ENCODE results near the gene CLK4.

The CLK4 gene

GRCh38 chr5:178626484-178627258, at the start of gene CLK4:
Gene CLK4, minus strand, starts transcription at chr5:178627050. Its CDS starts 3,634 bp downstream, at chr5:178623416.
- peak; percentile 98 for DNase-seq

- no peak for DNase-seq
Measured at GRCh38 chr5:178675922-178676321, 49.1 kb upstream of the CLK4 start.

GRCh38 chr5:178674334-178674733, 47.5 kb upstream of the CLK4 start:
- no peak for DNase-seq

GRCh38 chr5:178673801-178674295, 47.0 kb upstream of the CLK4 start:
- no peak for DNase-seq

- peak; percentile 1 for DNase-seq
Measured at GRCh38 chr5:178672630-178673029, 45.8 kb upstream of the CLK4 start.

GRCh38 chr5:178671602-178672144, 44.8 kb upstream of the CLK4 start:
- no peak for DNase-seq

- DNase-seq: no peak
Measured at GRCh38 chr5:178670351-178670885, 43.6 kb upstream of the CLK4 start.

- DNase-seq: no peak
Measured at GRCh38 chr5:178668579-178668978, 41.7 kb upstream of the CLK4 start.

GRCh38 chr5:178667688-178668087, 40.8 kb upstream of the CLK4 start:
- no peak for DNase-seq

GRCh38 chr5:178667101-178667500, 40.3 kb upstream of the CLK4 start:
- no peak for DNase-seq

- no peak for DNase-seq
Measured at GRCh38 chr5:178664141-178664540, 37.3 kb upstream of the CLK4 start.

GRCh38 chr5:178662541-178662860, 35.7 kb upstream of the CLK4 start:
- DNase-seq: no peak

GRCh38 chr5:178661836-178662540, 35.1 kb upstream of the CLK4 start:
- no peak for DNase-seq

GRCh38 chr5:178651046-178651810, 24.4 kb upstream of the CLK4 start:
- no peak for DNase-seq

- DNase-seq: no peak
Measured at GRCh38 chr5:178650214-178650613, 23.4 kb upstream of the CLK4 start.

GRCh38 chr5:178649580-178649979, 22.7 kb upstream of the CLK4 start:
- DNase-seq: no peak

- no peak for DNase-seq
Measured at GRCh38 chr5:178644826-178645545, 18.1 kb upstream of the CLK4 start.

GRCh38 chr5:178642351-178642909, 15.6 kb upstream of the CLK4 start:
- no peak for DNase-seq

- DNase-seq: no peak
Measured at GRCh38 chr5:178641711-178642110, 14.9 kb upstream of the CLK4 start.

GRCh38 chr5:178640331-178641045, 13.6 kb upstream of the CLK4 start:
- DNase-seq: no peak

GRCh38 chr5:178637356-178638074, 10.7 kb upstream of the CLK4 start:
- DNase-seq: no peak
